Sigmoid colon (tissue), 4 donors: Measurements from ENCODE around the gene PIH1D2.

Experiments
- CTCF ChIP-seq, 4 experiments: fragments of 450-650 bp in 3 of 4; fragments of 200-600 bp in 1 of 4; IDR thresholded peaks; one replicate each; pipeline ENCODE4 v1.5.1; 2016 to 2019; ENCODE audit warnings: antibody characterized with exemption in 4 of 4, mild to moderate bottlenecking in 3 of 4, moderate library complexity in 2 of 4
- EP300 ChIP-seq, 4 donors: sonication (generic); formaldehyde crosslinking; IDR thresholded peaks; one replicate each; pipeline ENCODE4 v1.6.1; 2017; ENCODE audit warnings: antibody characterized with exemption in 4 of 4
- POLR2A ChIP-seq, 2 donors: fragments of 450-650 bp; IDR thresholded peaks; one replicate each; pipeline ENCODE4 v1.6.1; 2016; ENCODE audit warnings: antibody characterized with exemption in 2 of 2, mild to moderate bottlenecking in 2 of 2, moderate library complexity in 2 of 2

- TF ChIP-seq CTCF (IDR thresholded peaks at IDR 0.05) = no peak
- TF ChIP-seq POLR2A (IDR thresholded peaks at IDR 0.05) = no peak
- no peak for TF ChIP-seq EP300 (IDR thresholded peaks at IDR 0.05)
Measured at GRCh38 chr11:112024178-112024772, 49.5 kb downstream of the PIH1D2 start.
